Subcutaneous adipose tissue (tissue), 4 donors: ENCODE results near the gene DCAF6. TPM values are rescaled to one million over a fixed set of nuclear protein-coding genes. Genes with fewer than 3 reads are reported as not detected.

Source experiments
- CTCF ChIP-seq: fragments of 450-650 bp; IDR thresholded peaks from one replicate; pipeline ENCODE4 v1.5.1; 2016; ENCODE audit warnings: low read depth, mild to moderate bottlenecking, control low read depth, antibody characterized with exemption, moderate library complexity
- total RNA-seq, 4 donors: library from RNA; depleted of rRNA; stranded (reverse); fragments of >200 nt; gene quantifications; one replicate each; pipeline ENCODE4 v1.1.0, GENCODE V29; 2016

Gene DCAF6
- total RNA-seq, 4 donors from 2014 or later = 94.4 to 116 (median 99.8) TPM

GRCh38 chr1:167974698-167975097, 38.2 kb downstream of the DCAF6 start:
- TF ChIP-seq CTCF = no peak

DNA sequence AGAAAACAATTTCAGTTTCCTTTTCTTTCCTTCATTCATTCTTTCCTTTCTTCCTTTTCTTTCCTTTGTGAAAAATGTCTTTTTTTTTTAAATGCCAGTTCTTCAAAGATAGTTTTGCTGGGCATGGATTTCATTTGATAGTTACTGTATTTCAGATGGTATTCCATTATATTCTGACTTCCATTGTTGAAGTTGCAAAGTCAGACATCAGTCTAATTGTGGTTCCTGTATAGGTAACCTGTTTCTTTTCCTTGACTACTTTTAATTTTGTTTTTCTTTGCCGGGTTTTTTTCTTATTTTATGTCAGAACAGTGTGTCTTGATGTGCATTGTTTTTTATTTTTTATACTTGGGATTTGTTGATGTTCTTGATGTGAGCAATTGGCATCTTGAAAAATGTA, 40.8 kb downstream of the DCAF6 start:
- no peak for TF ChIP-seq CTCF

- no peak for TF ChIP-seq CTCF
These were observed 45.5 kb downstream of the DCAF6 start for GRCh38 chr1:167981933-167982332.

- no peak for TF ChIP-seq CTCF
These were observed 47.4 kb downstream of the DCAF6 start for GRCh38 chr1:167983797-167984420.

DNA sequence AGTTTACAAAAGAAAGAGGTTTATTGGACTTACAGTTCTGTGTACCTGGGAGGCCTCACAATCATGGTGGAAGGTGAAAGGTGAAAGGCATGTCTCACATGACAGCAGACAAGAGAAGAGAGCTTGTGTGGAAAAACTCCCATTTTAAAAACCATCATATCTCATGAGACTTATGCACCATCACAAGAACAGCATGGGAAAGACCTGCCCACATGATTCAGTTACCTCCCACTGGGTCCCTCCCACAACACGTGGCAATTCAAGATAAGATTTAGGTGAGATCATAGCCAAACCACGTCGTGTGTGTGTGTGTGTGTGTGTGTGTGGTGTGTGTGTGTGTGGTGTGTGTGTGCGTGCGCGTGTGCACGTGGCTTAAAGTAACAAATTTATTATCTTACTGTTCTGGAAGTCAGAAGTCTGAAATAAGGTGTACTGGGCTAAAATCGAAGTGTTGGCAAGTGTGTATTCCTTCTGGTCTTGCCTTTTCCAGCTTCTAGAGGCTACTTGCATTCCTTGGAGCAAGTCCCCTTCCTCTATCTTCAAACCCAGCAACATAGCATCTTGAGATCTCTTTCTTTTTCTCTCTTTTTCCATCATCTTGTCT, 48.5 kb downstream of the DCAF6 start:
- no peak for TF ChIP-seq CTCF

DNA sequence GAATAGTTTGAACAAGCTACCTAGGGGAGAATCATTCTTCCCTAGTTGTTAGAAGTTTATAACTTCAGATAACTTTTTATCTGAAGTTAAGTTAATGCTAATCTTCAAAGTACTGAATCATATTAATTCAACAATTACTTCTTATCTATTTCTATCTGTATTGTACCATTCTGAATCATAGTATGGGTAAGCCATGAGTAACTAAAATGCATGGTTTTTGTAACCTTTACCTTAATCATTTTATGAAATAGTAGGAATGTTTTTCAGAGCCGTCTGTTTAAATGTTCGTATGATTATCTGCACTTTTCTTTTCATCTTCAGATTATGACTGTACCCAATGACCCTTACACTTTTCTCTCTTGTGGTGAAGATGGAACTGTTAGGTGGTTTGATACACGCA, 50.7 kb downstream of the DCAF6 start:
- no peak for TF ChIP-seq CTCF

DNA sequence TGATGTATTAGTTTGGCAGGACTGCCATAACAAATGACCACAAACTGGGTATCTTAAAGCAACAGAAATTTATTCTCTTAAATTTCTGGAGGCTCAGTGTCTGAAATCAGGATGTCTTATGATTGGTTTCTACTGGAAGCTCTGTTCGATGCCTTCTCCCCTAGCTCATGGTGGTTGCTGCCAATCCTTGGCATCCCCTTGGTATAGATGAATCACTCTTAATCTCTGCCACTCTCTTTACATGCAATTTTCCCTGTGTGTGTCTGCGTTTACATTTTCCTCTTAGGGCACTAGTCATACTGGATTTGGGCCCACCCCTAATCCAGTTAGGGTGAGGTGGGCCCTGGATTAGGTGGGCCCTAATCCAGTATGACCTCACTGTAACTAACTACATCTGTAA, 55.1 kb downstream of the DCAF6 start:
- TF ChIP-seq CTCF = no peak
